GM12892 (cell line): ENCODE results near the gene KCTD3.

Experiments
- POLR2A ChIP-seq: IDR thresholded peaks from 2 replicates; pipeline ENCODE4 v1.6.1; 2011; ENCODE audit warnings: low read depth, low read length, control low read depth
- POLR2AphosphoS5 ChIP-seq: IDR thresholded peaks from 2 replicates; pipeline ENCODE4 v1.6.1; 2011; ENCODE audit warnings: low read depth, low read length, control low read depth

DNA sequence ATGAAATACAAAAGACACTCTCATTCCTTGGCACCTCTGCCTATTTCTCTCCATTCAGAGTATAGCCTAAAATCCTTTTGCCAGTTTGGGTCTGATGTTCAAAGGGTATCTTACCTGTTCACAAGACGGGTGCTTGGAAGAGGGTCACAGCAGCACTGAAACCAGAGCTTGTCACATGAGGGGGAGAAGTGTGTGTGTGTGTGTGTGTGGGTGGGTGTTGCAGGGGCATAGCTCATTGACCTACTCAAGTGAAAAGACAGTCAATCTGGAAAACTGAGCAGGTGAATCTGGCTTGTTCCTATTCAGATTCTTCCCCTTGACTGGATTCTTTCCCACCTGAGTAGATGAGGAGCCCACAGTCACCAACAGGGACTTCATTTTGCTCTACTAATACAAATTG, 63.9 kb downstream of the KCTD3 start:
- no peak for TF ChIP-seq POLR2AphosphoS5
- no peak for TF ChIP-seq POLR2A
